Measurements from ENCODE around the gene SLC35F3.

DNA sequence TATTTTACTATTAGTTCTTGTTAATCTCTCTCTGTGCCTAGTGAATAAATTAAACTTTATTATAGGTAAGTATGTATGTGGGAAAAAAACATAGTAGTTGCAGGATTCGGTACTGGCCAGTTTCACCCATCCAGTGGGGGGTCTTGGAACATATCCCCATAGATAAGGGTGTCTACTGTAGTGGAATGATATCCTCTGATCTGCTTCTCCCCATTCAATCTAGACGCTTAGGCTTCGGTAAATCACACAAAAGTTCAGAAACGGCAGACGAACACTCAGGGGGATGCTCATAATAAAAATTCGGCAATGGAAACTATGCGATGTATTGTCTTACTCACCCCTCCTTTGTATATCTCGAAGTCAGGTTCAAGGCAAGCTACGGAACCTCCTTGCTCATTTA is 235.9 kb downstream of the SLC35F3 start:
- TF ChIP-seq CTCF (IDR thresholded peaks at IDR 0.05) (no peak), POLR2A (IDR thresholded peaks at IDR 0.05) (no peak), EP300 (IDR thresholded peaks at IDR 0.05) (no peak)

All from ovary (tissue), 3 donors.